Measurements from ENCODE around the gene PRDM2.
A peak's percentile ranks its signal among the peaks of the same experiment; 100 is the strongest.
"Not testable (repeated sequence)": the region's sequence is repeated elsewhere in the genome, so short reads cannot be mapped to it uniquely, and the experiment has no call there.

Gene PRDM2, protein sequence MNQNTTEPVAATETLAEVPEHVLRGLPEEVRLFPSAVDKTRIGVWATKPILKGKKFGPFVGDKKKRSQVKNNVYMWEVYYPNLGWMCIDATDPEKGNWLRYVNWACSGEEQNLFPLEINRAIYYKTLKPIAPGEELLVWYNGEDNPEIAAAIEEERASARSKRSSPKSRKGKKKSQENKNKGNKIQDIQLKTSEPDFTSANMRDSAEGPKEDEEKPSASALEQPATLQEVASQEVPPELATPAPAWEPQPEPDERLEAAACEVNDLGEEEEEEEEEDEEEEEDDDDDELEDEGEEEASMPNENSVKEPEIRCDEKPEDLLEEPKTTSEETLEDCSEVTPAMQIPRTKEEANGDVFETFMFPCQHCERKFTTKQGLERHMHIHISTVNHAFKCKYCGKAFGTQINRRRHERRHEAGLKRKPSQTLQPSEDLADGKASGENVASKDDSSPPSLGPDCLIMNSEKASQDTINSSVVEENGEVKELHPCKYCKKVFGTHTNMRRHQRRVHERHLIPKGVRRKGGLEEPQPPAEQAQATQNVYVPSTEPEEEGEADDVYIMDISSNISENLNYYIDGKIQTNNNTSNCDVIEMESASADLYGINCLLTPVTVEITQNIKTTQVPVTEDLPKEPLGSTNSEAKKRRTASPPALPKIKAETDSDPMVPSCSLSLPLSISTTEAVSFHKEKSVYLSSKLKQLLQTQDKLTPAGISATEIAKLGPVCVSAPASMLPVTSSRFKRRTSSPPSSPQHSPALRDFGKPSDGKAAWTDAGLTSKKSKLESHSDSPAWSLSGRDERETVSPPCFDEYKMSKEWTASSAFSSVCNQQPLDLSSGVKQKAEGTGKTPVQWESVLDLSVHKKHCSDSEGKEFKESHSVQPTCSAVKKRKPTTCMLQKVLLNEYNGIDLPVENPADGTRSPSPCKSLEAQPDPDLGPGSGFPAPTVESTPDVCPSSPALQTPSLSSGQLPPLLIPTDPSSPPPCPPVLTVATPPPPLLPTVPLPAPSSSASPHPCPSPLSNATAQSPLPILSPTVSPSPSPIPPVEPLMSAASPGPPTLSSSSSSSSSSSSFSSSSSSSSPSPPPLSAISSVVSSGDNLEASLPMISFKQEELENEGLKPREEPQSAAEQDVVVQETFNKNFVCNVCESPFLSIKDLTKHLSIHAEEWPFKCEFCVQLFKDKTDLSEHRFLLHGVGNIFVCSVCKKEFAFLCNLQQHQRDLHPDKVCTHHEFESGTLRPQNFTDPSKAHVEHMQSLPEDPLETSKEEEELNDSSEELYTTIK (N-terminal part only)

DNA sequence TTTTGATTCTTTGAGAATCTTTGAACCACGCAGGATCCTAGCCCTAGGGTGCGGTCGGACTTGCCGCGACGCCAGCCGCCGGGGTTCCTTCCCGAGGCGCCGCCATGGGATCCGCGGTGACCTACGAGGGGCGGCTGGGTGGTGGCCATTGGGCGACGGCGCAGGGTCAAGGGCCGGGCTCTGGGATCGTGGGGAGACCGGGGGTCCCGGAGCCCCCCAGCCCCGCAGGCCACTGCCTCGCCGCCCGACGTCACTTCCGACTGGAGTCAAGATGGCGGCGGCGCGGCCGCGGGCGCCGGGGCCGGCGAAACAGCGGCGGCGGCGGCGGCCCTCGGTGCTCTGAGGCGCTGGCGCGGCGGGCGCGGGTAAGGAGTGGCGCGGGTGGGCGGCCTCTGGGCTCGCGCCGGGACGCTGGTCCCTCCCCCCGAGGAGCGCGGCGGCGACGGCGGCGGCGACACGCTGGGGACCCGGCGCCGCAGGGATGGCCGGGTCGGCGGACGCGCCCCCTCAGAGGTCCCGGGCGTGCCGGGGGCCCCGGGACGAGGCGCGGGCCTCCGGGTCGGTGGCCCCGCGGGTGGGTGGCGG lies at the start of gene PRDM2:
PRDM2 (plus strand) TSS at position 253 of the 585 bp plus-strand sequence. CDS start 15,418 bp downstream, outside the sequence.
- peak; percentile 43 for DNase-seq (ENCODE audit: low read depth)

DNA sequence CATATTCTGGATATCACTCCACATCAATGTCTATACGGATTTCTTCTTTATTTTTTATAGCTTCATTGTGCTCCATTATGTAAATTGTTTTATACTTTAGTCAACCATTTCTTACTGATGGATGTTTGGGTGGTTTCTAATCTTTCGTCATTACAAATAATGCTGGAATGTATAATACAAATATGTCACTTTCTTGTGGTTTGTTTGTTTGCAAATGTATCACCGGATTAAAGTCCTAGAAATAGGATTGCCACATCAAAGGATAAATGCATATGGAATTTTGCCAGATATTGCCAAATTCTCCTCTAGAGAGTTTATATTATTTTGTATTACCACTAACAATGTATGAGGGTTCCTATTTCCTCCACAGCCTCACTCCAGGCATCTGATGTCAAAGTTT lies 48.7 kb upstream of the PRDM2 start:
- peak; percentile 81 for DNase-seq (ENCODE audit: low read depth)

DNA sequence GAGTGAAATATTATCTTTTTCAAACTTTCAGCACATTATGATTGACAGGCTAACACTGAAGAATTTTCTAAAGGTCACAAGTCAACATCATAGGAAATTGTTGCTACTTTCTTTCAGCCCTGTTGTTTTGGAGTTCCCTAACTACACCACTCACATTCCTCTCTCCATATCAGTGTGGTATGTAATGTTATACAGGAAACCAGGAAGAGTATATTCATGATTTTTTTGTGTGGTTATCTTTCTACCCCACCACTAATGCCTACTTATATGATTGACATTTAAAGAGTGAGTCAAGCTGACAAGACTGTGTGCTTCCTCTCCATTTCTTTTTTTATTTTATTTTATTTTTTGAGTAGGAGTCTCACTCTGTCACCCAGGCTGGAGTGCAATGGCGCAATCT lies 47.8 kb upstream of the PRDM2 start:
- DNase-seq (ENCODE audit: low read depth): peak; percentile 10

DNA sequence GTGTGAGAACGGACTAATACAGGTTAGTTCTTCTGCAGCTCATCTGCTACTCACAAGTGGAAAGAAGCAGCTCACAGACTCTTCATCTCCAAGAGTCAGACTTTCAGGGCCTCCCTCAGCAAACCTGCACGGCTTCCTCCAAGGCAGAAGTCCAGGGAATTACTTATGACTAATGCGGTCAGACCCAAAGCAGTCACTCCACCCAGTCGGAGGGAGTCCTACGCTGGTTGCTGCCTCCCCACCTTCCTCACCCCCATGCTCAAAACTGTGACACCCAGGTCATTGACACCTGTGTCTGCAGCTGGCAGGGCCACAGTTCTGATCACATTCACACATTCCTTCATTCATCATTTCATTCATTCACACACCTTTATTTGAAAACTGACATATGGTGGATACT lies 38.4 kb upstream of the PRDM2 start:
- DNase-seq (ENCODE audit: low read depth): peak; percentile 18

DNA sequence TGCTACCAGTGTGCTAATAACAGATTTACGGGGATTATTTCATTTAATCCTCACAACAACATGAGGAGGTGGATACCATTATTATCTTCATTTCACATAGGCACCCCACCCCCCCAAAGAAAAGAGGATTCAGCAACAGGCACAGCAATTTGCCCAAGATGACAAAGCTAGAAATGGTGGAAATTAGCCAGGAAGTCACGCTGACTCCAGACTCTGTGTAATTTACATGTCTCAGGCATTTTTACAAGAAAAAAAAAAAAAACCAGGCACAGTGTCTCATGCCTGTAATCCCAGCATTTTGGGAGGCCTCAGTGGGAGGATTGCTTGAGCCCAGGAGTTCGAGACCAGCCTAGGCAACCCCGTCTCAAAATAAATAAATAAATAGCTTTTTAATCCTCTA lies 37.5 kb upstream of the PRDM2 start:
- DNase-seq (ENCODE audit: low read depth): peak; percentile 34

DNA sequence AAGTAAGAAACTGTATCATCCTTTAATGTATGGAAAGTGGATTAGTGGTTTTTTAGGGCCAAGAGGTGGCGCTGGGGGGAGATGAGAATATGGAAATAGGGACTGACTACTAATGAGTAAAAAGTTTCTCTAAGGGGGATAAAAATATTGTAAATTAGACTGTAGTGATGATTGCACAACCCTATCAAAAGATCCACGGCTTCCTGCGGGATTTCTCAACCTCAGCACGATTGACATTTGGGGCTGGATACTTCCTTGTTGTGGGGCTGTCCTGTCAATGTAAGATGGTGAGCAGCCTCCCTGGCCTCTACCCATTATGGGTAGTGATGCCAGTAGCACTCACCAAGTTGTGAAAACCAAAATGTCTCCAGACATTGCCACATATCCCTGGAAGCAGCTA lies 36.0 kb upstream of the PRDM2 start:
- DNase-seq (ENCODE audit: low read depth): no peak

DNA sequence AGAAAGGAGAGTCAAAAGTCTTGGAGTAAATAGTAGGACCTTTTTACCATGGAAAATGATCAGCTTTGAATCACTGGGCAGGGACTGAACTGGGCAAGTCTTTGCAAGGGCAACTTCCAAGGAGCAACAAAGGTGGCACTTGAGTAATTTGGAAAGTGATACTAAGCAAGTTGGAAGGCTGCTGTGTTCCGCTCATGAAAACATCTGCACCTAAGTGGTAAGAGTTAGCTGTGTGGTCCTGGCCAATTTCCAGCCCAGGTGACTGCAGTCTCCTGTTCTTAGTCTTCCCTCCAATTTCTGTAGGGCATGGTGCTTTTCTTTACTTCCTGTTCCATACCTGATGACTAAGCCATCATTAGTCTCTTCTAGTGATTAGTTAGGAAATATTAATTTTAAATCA lies 35.5 kb upstream of the PRDM2 start:
- no peak for DNase-seq (ENCODE audit: low read depth)

DNA sequence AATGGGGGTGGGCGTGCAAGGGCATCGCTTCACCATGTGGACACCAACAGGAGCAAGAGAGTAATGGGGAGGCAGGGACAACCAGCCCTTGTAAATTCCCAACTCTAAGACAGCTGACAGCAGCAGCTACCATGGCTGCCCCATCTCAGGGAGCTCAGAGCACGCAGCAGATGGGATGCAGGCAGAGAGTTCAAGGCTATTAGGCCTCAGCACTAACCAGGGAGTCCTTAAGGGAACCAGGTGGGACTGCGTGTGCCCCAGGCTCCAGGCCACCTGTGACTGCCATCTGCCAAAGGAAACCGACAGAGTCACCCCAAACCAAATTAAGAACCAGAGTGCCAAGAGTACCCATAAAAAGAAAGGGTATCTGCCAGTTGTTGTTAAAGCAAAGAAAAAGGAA lies 33.7 kb upstream of the PRDM2 start:
- DNase-seq (ENCODE audit: low read depth): no peak

DNA sequence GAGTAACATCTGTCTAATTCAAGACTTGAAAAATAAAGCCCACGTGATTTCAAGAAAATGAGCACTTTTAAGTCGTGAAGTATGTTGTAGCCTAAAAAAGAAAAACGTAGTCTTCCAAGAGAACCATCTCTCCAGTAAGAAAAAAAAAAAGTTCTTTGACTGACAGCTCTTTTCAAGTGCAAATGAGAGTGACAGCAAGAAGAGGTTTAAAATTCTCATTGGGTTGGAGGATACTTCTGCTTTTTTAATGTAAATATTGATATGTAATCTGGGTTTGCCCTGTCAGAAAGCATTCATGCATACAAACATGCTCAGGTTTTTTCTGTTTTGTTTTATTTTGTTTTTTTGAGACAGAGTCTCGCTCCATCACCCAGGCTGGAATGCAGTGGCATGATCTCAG lies 32.3 kb upstream of the PRDM2 start:
- no peak for DNase-seq (ENCODE audit: low read depth)

DNA sequence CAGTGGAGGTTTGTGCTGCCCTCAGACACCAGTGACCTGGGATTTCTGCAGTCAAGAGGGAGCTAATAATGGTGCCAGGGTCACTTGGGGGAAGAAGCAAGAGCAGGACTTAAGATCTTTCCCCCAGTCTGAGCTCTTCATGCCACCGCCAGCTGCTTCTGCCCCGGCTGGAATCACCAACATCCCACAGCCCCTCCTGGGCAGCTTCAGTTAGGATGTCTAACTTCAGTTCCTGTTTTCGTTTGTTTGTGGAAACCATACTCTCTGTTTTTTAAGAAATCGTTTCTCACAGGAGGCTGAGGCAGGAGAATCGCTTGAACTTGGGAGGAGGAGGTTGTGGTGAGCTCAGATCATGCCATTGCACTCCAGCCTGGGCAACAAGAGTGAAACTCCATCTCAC lies 25.6 kb upstream of the PRDM2 start:
- no peak for DNase-seq (ENCODE audit: low read depth)

DNA sequence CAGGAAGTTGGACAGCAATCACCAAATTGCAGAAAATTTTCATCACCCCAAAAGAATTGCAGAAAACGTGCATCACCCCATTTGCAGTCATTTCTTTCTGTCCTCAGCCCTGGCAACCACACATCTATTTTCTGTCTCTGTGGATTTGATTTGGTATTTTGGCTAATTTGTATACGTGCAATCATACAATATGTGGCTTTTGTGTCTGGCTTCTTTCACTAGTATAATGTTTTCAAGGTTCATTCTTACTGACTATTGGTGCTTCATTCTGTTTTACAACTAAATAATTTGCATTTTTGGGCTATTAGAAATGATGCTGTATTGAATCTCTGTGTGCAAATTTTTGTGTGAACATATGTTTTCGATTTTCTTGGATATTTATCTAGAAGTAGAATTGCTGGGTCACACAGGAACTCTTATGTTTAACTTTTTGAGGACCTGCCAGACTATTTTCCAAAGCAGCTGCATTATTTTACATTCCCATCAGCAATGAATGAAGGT lies 24.8 kb upstream of the PRDM2 start:
- no peak for DNase-seq (ENCODE audit: low read depth)

DNA sequence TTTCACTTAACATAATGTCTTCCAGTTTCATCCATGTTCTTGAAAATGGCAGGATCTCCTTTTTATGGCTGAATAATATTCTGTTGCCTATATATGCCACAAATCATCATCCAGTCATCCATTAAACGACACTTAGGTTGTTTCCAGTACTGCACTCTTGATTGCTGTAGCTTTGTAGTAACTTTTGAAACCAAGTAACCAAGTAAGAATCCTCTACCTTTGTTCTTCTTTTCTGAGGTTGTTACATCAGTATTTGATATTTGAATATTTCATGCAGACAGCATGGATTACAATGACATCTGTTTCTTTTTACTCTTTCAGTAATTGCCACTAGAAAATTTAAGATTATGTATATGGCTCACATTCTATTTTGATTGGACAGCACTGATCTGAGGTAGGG lies 22.1 kb upstream of the PRDM2 start:
- DNase-seq (ENCODE audit: low read depth): no peak

DNA sequence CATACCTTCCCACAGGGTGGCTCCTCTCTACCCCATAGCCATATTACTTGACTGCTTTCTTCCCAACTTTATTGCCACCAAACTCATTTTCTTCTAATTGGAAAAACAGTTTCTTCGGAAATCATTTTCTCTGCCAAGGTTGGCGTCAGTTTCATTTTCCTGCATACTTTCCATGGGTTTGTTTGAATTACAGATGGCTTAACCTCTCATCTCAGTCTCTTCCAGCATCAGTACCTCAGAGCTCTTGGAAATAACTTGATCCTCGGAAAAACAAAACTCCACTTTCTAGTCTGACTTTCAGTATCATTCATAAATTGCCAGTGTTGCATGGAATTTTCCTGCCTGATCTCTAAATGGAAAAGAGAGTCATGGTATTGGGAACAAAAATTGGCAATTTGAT lies 20.3 kb upstream of the PRDM2 start:
- no peak for DNase-seq (ENCODE audit: low read depth)

DNA sequence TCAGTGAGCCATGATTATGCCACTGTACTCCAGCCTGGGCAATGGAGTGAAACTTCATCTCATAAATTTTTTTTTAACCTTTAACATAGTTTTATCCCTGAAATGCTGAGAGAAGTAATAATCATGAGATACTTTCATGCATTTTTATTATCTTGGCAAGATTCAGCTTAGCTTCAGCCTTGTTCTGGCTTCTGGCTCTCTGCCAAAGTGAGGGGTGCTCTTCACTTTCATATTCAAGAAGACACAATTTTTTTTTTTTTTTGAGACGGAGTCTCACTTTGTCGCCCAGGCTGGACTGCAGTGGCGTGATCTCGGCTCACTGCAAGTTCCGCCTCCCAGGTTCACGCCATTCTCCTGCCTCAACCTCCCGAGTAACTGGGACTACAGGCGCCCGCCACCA lies 19.4 kb upstream of the PRDM2 start:
- not testable (repeated sequence) for DNase-seq (ENCODE audit: low read depth)

DNA sequence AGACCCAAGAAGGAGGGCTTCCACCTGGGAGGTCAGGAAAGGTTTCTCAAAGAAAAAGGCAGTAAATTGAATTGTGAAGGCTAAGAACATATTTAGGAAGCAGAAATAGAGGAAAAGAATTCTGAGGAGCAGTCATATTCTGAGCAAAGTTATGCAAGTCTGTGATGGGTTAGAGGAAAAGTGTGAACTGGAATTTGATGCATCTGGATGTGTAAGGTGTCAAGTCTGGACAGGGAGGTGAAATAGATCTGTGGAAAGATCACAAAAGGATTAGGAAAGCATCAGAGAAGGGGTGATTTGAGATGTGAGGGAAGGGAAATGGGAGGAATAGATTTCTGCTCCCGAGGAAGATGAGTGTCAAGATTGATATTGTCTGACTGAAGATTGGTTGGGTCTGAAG lies 18.1 kb upstream of the PRDM2 start:
- DNase-seq (ENCODE audit: low read depth): no peak

DNA sequence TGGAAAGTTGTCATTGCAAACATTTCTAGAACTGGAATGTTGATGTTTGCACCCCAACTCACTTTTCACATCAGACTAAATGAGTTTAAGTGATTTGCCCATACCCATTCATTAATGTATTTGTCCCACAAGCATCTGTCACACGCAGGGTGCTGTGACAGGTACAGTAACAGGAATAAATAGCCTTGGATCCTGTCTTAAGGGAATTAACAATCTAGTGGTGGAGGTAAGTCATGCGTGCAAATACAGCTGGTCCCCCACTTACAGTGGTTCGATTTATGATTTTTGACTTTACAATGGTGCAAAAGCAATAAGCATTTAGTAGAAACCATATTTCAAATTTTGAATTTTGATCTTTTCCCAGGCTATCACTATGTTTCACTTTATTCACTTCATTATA lies 17.5 kb upstream of the PRDM2 start:
- no peak for DNase-seq (ENCODE audit: low read depth)

DNA sequence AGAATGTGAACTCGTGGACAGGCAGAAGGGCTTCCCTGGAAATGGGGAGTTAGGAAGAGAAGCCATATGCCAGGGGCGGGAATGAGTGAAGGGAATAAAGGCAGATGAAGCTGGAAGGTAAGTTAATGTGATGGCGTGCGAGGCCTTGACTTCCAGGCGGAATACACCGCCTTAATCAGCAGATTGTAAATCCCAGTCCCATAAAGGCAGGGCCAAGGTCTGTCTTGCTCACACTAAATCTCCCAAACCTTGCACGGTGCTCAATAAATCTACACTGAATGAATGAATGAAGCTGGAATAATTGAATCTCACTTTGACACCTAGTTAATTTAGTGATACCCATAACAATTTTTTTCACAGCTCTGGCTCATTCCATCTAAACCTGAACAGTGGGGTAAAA lies 16.8 kb upstream of the PRDM2 start:
- no peak for DNase-seq (ENCODE audit: low read depth)

DNA sequence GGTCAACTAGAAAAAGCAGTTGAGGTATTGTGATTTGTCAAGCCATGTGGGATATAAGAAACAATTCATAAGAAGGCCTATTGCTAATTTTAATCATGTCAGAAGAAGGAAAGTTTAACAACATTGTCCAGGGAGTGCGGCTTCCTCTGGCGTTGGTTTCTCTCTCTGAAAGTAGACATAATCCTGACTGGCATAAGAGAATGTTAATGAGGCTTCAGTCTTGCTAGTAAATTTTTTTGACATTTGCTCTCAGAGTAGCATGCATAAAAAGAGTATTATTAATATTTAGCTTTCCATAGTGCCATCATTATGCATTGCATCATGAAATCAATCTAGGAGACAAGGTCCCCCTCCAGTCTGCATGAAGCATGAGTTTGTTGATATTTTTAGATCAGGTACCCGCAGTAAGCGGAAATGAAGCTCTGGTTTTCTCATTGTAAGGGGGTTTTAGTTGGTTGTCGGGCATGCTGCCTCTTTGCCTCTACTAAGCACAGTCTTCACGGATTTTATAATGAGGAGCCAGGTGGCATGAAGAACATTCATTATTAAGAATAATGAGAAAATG lies 12.8 kb upstream of the PRDM2 start:
- no peak for DNase-seq (ENCODE audit: low read depth)

DNA sequence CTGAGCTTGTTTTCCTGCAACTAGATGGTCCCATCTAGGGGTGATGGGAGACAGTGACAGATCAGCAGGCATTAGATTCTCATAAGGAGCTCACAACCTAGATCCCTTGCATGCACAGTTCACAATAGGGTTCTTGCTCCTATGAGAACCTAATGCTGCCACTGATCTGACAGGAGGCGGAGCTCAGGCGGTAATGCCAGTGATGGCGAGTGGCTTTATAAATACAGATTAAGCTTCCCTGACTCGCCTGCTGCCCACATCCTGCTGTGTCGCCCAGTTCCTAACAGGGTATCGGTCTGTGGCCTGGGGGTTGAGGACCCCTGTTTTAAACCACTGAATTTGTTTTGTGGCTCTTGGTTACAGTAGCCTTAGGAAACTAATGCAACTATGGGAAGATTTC lies 6.9 kb upstream of the PRDM2 start:
- DNase-seq (ENCODE audit: low read depth): not testable (repeated sequence)

DNA sequence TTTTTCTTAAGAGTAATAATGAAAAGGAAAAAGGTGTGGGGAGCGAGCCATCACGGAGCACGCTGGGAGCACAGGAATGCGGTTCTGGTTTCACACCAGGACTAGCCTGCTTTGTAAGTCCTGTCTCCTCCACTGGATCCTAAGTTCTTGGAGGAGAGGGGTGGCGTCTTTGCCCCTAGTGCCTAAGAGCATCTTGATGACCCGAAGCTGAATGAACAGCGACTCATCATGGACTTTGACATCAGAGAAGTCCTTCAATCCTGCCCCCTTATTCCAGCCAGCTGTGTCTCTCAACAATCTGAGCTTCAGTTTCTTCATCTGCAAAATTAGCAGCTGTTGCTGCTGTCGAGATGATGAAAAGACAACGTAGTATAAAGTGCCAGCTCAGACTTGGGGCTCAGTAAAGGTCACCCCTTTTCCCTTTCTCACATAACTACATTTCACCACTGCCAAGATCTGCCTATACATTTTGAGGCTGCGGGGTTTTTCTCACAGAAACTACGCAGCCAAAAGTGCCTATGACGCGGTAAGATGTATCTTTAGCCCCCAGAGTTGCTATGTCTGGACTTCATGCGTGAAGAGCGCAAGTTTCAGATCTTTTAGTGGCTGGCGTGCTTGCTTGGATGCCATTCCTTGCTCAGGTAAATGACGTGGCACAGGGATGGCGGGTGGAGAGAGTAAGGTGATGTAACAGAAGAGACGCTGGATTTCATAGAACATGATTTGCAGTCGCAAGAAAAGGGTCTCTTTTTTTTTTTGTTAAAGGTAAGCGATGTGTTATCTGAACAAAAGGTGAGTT lies 4.9 kb upstream of the PRDM2 start:
- no peak for DNase-seq (ENCODE audit: low read depth)

DNA sequence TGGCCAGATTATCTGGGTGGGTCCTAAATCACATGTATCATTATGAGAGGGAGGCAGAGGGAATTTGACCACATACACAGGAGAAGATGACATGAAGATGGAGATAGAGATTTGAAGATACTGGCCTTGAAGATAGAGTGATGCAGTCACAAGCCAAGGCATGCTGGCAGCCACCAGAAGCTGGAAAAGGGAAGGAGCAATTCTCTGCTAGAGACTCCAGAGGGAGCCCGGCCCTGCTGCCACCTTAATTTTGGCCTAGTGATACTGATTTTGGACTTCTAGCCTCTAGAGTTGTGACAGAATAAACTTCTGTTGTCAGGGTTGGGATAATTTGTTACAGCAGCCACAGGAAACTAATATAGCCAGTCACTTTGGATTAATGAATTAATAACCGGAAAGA lies 2.2 kb upstream of the PRDM2 start:
- DNase-seq (ENCODE audit: low read depth): no peak
